ENCODE results near the gene ASB16. TPM values are rescaled to one million over a fixed set of nuclear protein-coding genes. Genes with fewer than 3 reads are reported as not detected.

The ASB16 gene
- total and polyA plus RNA-seq, 9 of the 15 experiments (the other 6 are each of a cell fraction or from before 2014, with no cell fraction given) = 0.03 to 0.07 TPM; not detected in 7

DNA sequence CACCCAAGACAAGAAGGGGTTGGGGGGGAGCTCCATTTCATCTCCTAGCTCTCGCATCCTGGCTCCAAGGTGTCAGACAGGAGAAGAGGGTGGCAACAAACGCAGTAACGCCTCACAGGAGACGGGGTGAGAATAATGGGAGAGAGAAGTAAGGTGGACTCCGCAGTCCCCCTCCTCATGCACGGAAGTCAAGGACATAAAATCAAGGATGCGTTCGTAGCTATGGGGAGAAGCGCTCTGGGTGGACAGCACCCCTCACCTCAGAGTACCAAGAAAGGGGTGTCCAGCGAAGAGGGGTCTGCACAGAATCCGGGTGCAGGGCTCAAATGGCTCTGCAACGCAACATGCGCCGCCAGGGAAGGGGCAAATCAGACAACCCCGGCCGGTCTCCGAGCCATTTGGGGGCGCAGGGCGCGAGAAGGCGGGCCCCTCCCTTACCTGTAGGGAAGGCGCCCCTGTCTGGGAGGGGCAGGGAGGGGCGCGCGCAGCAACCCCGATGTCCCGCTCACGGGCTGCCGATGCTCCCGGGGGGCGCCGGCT, 47.6 kb upstream of the ASB16 start (continued):
- TF ChIP-seq, protein P1, sequence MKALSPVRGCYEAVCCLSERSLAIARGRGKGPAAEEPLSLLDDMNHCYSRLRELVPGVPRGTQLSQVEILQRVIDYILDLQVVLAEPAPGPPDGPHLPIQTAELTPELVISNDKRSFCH (CRISPR knock-in tag; IDR thresholded peaks at IDR 0.05) = no peak
- TF ChIP-seq, protein P1 (tag; IDR thresholded peaks at IDR 0.05) = no peak
- no peak for TF ChIP-seq ZNF408 (CRISPR knock-in tag; IDR thresholded peaks at IDR 0.05; ENCODE audit: low read depth)
- no peak for TF ChIP-seq IFI16 (CRISPR knock-in tag; IDR thresholded peaks at IDR 0.05)
- TF ChIP-seq SIX5 (IDR thresholded peaks at IDR 0.05; ENCODE audit: borderline replicate concordance in 1 of 2, insufficient read depth in 1 of 2, low read depth in 1 of 2, low read length in 2 of 2) = no peak
- TF ChIP-seq, protein P2, sequence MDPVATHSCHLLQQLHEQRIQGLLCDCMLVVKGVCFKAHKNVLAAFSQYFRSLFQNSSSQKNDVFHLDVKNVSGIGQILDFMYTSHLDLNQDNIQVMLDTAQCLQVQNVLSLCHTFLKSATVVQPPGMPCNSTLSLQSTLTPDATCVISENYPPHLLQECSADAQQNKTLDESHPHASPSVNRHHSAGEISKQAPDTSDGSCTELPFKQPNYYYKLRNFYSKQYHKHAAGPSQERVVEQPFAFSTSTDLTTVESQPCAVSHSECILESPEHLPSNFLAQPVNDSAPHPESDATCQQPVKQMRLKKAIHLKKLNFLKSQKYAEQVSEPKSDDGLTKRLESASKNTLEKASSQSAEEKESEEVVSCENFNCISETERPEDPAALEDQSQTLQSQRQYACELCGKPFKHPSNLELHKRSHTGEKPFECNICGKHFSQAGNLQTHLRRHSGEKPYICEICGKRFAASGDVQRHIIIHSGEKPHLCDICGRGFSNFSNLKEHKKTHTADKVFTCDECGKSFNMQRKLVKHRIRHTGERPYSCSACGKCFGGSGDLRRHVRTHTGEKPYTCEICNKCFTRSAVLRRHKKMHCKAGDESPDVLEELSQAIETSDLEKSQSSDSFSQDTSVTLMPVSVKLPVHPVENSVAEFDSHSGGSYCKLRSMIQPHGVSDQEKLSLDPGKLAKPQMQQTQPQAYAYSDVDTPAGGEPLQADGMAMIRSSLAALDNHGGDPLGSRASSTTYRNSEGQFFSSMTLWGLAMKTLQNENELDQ (CRISPR knock-in tag; IDR thresholded peaks at IDR 0.05; ENCODE audit: borderline replicate concordance) = no peak
- no peak for TF ChIP-seq PRPF4 (IDR thresholded peaks at IDR 0.05; ENCODE audit: insufficient read depth, low read depth, low read length, poor library complexity, severe bottlenecking)
- TF ChIP-seq ZNF780A (CRISPR knock-in tag; IDR thresholded peaks at IDR 0.05) = no peak
- TF ChIP-seq ZNF707 (CRISPR knock-in tag; conservative IDR thresholded peaks at IDR 0.05) = no peak
- TF ChIP-seq HMG20B (CRISPR knock-in tag; IDR thresholded peaks at IDR 0.05) = no peak
- no peak for TF ChIP-seq CBFB (CRISPR knock-in tag; IDR thresholded peaks at IDR 0.05)
- no peak for TF ChIP-seq HLTF (IDR thresholded peaks at IDR 0.05)
